Spleen (tissue), 11 donors: Measurements from ENCODE around the gene PCGF5. TPM values are rescaled to one million over a fixed set of nuclear protein-coding genes. Genes with fewer than 3 reads are reported as not detected.

Experiments used
- DNase-seq: peaks from one replicate; pipeline ENCODE4 v3.0.0-alpha.2; 2020
- H3K27ac ChIP-seq, 8 donors: fragments of 200-600 bp; sonication (generic) in 7 of 8; 1 replicate in 4 of 8; 2 replicates in 4 of 8; pipeline versions ENCODE4 v1.5.0 to v1.8.0; 2016 to 2021; ENCODE audit warnings: inconsistent platforms in 4 of 8, mild to moderate bottlenecking in 4 of 8, moderate library complexity in 1 of 8
- H3K27me3 ChIP-seq, 7 donors: fragments of 200-600 bp; sonication (generic) in 6 of 7; replicated peaks in 1 of 7; 1 replicate in 4 of 7; 2 replicates in 3 of 7; pipeline versions ENCODE4 v1.5.0 to v1.8.0; 2016 to 2021; ENCODE audit warnings: inconsistent platforms in 3 of 7, mild to moderate bottlenecking in 1 of 7
- H3K36me3 ChIP-seq, 6 donors: fragments of 200-600 bp; sonication (generic) in 5 of 6; 1 replicate in 4 of 6; 2 replicates in 2 of 6; pipeline versions ENCODE4 v1.5.0 to v1.8.0; 2016 to 2021; ENCODE audit warnings: inconsistent platforms in 2 of 6
- H3K4me1 ChIP-seq, 6 donors: fragments of 200-600 bp; sonication (generic) in 5 of 6; 1 replicate in 3 of 6; 2 replicates in 3 of 6; pipeline versions ENCODE4 v1.5.0 to v1.8.0; 2016 to 2021; ENCODE audit warnings: inconsistent platforms in 3 of 6
- H3K4me3 ChIP-seq, 8 donors: fragments of 200-600 bp; sonication (generic) in 7 of 8; 1 replicate in 4 of 8; 2 replicates in 4 of 8; pipeline versions ENCODE4 v1.5.0 to v1.8.0; 2016 to 2021; ENCODE audit warnings: inconsistent platforms in 4 of 8, mild to moderate bottlenecking in 4 of 8, moderate library complexity in 2 of 8
- H3K9me3 ChIP-seq, 8 donors: fragments of 200-600 bp; sonication (generic) in 7 of 8; 1 replicate in 4 of 8; 2 replicates in 4 of 8; pipeline versions ENCODE4 v1.5.0 to v1.8.0; 2016 to 2021; ENCODE audit warnings: inconsistent platforms in 4 of 8
- CTCF ChIP-seq, 11 experiments: fragments of 200-600 bp in 7 of 11; fragments of 450-650 bp in 4 of 11; sonication (generic) in 4 of 11; IDR thresholded peaks in 8 of 11; conservative IDR thresholded peaks in 3 of 11; 1 replicate in 7 of 11; 2 replicates in 4 of 11; pipeline versions ENCODE4 v1.4.0 to v1.8.0; 2016 to 2021; ENCODE audit warnings: antibody characterized with exemption in 11 of 11, inconsistent platforms in 4 of 11, mild to moderate bottlenecking in 1 of 11
- POLR2A ChIP-seq, 3 donors: fragments of 450-650 bp; IDR thresholded peaks; one replicate each; pipeline ENCODE4 v1.5.1; 2017; ENCODE audit warnings: antibody characterized with exemption in 3 of 3, mild to moderate bottlenecking in 1 of 3
- POLR2AphosphoS5 ChIP-seq, 3 donors: sonication (generic); formaldehyde crosslinking; IDR thresholded peaks; one replicate each; pipeline ENCODE4 v1.5.1; 2017; ENCODE audit warnings: antibody characterized with exemption in 3 of 3
- WGBS, 5 donors: extraction: QIAGEN DNeasy Blood & Tissue Kit in 3 of 5; methylation state at CpG; one replicate each; pipeline versions ENCODE4 v1.1.5 to v1.1.7; 2013 to 2018; 5-methylcytosine and 5-hydroxymethylcytosine counted together
- intact Hi-C: fragments of 100-400 bp; cut with DNase I; formaldehyde crosslinking; loops from one replicate; pipeline ENCODE4 v1.15.0; 2023; ENCODE audit warnings: low total_unique reads
- polyA plus RNA-seq, 3 donors: library from polyadenylated mRNA; stranded (reverse); fragments of 200-250 nt; gene quantifications; one replicate each; pipeline ENCODE4 v1.2.1, GENCODE V29; 2013
- total RNA-seq, 7 donors: library from RNA; depleted of rRNA in 3 of 7; stranded (reverse); fragments of >200 nt in 3 of 7; fragmentation: NEBNext Ultra II Directional in 4 of 7; extraction: Animal tissue kit (Norgen Biotek cat#: 25700) in 4 of 7; gene quantifications; one replicate each; pipeline versions ENCODE4 v1.1.0 to v1.2.1, GENCODE V29; 2016 to 2021
- donor health status: healthy with polysubstance abuse.
- donor health status: DM: no; HTN: no; CAD: no; lungs with moderate emphysema.
- donor health status: DM: no; HTN: no; CAD: no.
- donor health status: Bipolar disorder and iron deficiency.
- donor health status: healthy.
- donor health status: DM: no; HTN: no; CAD: no.
- donor health status: DM: yes; HTN: yes; CAD: no.

PCGF5 gene
- total and polyA plus RNA-seq, 10 donors, result 20.4 to 68.5 (median 50.8) TPM

- intact Hi-C loops, result no loop called here
- TF ChIP-seq CTCF (IDR thresholded peaks at IDR 0.05 in 8 of 11, conservative IDR thresholded peaks at IDR 0.05 in 3 of 11) (no peak), POLR2AphosphoS5 (IDR thresholded peaks at IDR 0.05) (no peak), POLR2A (IDR thresholded peaks at IDR 0.05) (no peak)
- Histone ChIP-seq H3K27ac (no peak overlapping the region), H3K4me1 (no peaks in the 10 kb centered on the region), H3K9me3 (no peaks in the 10 kb centered on the region), H3K4me3 (no peak overlapping the region), H3K27me3 (peaks cover 0 to 4% (median 0%) of the 10 kb centered on the region in 7 donors), H3K36me3 (no peaks in the 10 kb centered on the region)
- DNase-seq, result no peak
Measured at GRCh38 chr10:91311601-91312381, 91.3 kb downstream of the PCGF5 start.

- DNase-seq, result no peak
- intact Hi-C loops, result no loop called here
- H3K4me3 ChIP-seq, result no peak overlapping the region
- no peak overlapping the region for H3K27ac ChIP-seq
- 78 to 91% (median 86%) methylated on average over 2 of the region's 2 CpGs for WGBS, 5 donors
- H3K9me3 ChIP-seq, result no peaks in the 10 kb centered on the region
- peaks cover 0 to 4% (median 0%) of the 10 kb centered on the region in 7 donors for H3K27me3 ChIP-seq
- H3K36me3 ChIP-seq, result no peaks in the 10 kb centered on the region
- TF ChIP-seq POLR2A (IDR thresholded peaks at IDR 0.05) (no peak), CTCF (IDR thresholded peaks at IDR 0.05 in 8 of 11, conservative IDR thresholded peaks at IDR 0.05 in 3 of 11) (no peak), POLR2AphosphoS5 (IDR thresholded peaks at IDR 0.05) (no peak)
- no peaks in the 10 kb centered on the region for H3K4me1 ChIP-seq
Measured at GRCh38 chr10:91312382-91312733, 91.9 kb downstream of the PCGF5 start.

GRCh38 chr10:91313796-91314485, 93.5 kb downstream of the PCGF5 start:
- intact Hi-C loops, result no loop called here
- TF ChIP-seq POLR2A (IDR thresholded peaks at IDR 0.05), result no peak
- no peak for TF ChIP-seq POLR2AphosphoS5 (IDR thresholded peaks at IDR 0.05)
- no peak for TF ChIP-seq CTCF (IDR thresholded peaks at IDR 0.05 in 8 of 11, conservative IDR thresholded peaks at IDR 0.05 in 3 of 11)
- Histone ChIP-seq H3K27me3 (no peaks in the 10 kb centered on the region), H3K4me3 (no peak overlapping the region), H3K27ac (no peak overlapping the region), H3K4me1 (no peaks in the 10 kb centered on the region), H3K9me3 (no peaks in the 10 kb centered on the region), H3K36me3 (no peaks in the 10 kb centered on the region)
- DNase-seq, result no peak
- 48 to 71% (median 62%) methylated on average over 6 of the region's 6 CpGs for WGBS, 5 donors

GRCh38 chr10:91316486-91316885, 96.0 kb downstream of the PCGF5 start:
- H3K27ac ChIP-seq, result no peak overlapping the region
- H3K9me3 ChIP-seq, result no peaks in the 10 kb centered on the region
- no peaks in the 10 kb centered on the region for H3K4me1 ChIP-seq
- intact Hi-C loops, result no loop called here
- no peak overlapping the region for H3K4me3 ChIP-seq
- WGBS, 5 donors, result 50 to 74% (median 62%) methylated on average over 2 of the region's 2 CpGs
- DNase-seq, result no peak
- no peaks in the 10 kb centered on the region for H3K36me3 ChIP-seq
- H3K27me3 ChIP-seq, result no peaks in the 10 kb centered on the region
- TF ChIP-seq CTCF (IDR thresholded peaks at IDR 0.05 in 8 of 11, conservative IDR thresholded peaks at IDR 0.05 in 3 of 11) (no peak), POLR2A (IDR thresholded peaks at IDR 0.05) (no peak), POLR2AphosphoS5 (IDR thresholded peaks at IDR 0.05) (no peak)
